ELR (cell line): ENCODE results near the gene ZDHHC13.

Source experiments
- DNase-seq: peaks from one replicate; pipeline ENCODE4 v3.0.0-alpha.2; 2015; ENCODE audit warnings: low read depth

ZDHHC13 gene

GRCh38 chr11:19204836-19205235 lies 87.9 kb downstream of the ZDHHC13 start:
- no peak for DNase-seq

GRCh38 chr11:19208181-19208580 lies 91.2 kb downstream of the ZDHHC13 start:
- DNase-seq = no peak

- DNase-seq = no peak
Observed at GRCh38 chr11:19208959-19209546, 92.1 kb downstream of the ZDHHC13 start.

- DNase-seq = no peak
Observed at GRCh38 chr11:19209617-19210370, 92.8 kb downstream of the ZDHHC13 start.

GRCh38 chr11:19216021-19216420 lies 99.1 kb downstream of the ZDHHC13 start:
- no peak for DNase-seq

GRCh38 chr11:19216709-19217374 lies 99.9 kb downstream of the ZDHHC13 start:
- DNase-seq = peak; percentile 17

- no peak for DNase-seq
Observed at GRCh38 chr11:19218216-19218615, 101.2 kb downstream of the ZDHHC13 start.

GRCh38 chr11:19218786-19219460 lies 102.0 kb downstream of the ZDHHC13 start:
- no peak for DNase-seq

- DNase-seq = no peak
Observed at GRCh38 chr11:19220903-19221724, 104.1 kb downstream of the ZDHHC13 start.

GRCh38 chr11:19225123-19225522 lies 108.2 kb downstream of the ZDHHC13 start:
- no peak for DNase-seq

GRCh38 chr11:19225581-19225980 lies 108.6 kb downstream of the ZDHHC13 start:
- no peak for DNase-seq
